Mesendoderm (in vitro differentiated cells): ENCODE measurements around the gene CALU.

Source experiments
- DNase-seq: peaks from one replicate; pipeline ENCODE4 v3.0.0; 2013
- H2AK5ac ChIP-seq: 2 replicates; pipeline ENCODE4 v1.6.1; 2013; ENCODE audit warnings: low read length, inconsistent platforms
- H2BK120ac ChIP-seq: 2 replicates; pipeline ENCODE4 v1.6.1; 2013; ENCODE audit warnings: low read depth, mild to moderate bottlenecking, low read length, moderate library complexity, mixed read lengths
- H2BK15ac ChIP-seq: replicated peaks from 2 replicates; pipeline ENCODE4 v1.6.1; 2013; ENCODE audit warnings: low read depth, mild to moderate bottlenecking, moderate library complexity
- H2BK5ac ChIP-seq: 2 replicates; pipeline ENCODE4 v1.6.1; 2013; ENCODE audit warnings: low read length, inconsistent platforms
- H3K18ac ChIP-seq: 2 replicates; pipeline ENCODE4 v1.6.1; 2013; ENCODE audit warnings: mild to moderate bottlenecking, low read length, mixed read lengths
- H3K23ac ChIP-seq: one replicate; pipeline ENCODE4 v1.6.1; 2013; ENCODE audit warnings: low read length
- H3K27ac ChIP-seq: 2 replicates; pipeline ENCODE4 v1.5.1; 2013; ENCODE audit warnings: low read depth, mild to moderate bottlenecking, inconsistent platforms, low read length, moderate library complexity
- H3K27me3 ChIP-seq: 2 replicates; pipeline ENCODE4 v1.6.1; 2013; ENCODE audit warnings: low read length, control low read depth, mild to moderate bottlenecking, inconsistent platforms; ENCODE audit not compliant: insufficient read depth, poor library complexity
- H3K36me3 ChIP-seq: 2 replicates; pipeline ENCODE4 v1.6.1; 2013; ENCODE audit warnings: low read length, inconsistent platforms; ENCODE audit not compliant: control insufficient read depth, insufficient read depth
- H3K4ac ChIP-seq: one replicate; pipeline ENCODE4 v1.6.1; 2013; ENCODE audit warnings: low read depth, mild to moderate bottlenecking, low read length, moderate library complexity
- H3K4me1 ChIP-seq: 2 replicates; pipeline ENCODE4 v1.6.1; 2013; ENCODE audit warnings: low read depth, low read length, inconsistent platforms; ENCODE audit not compliant: control insufficient read depth
- H3K4me2 ChIP-seq: 2 replicates; pipeline ENCODE4 v1.6.1; 2013; ENCODE audit warnings: low read length
- H3K4me3 ChIP-seq: 2 replicates; pipeline ENCODE4 v1.5.1; 2013; ENCODE audit warnings: mild to moderate bottlenecking, low read length
- H3K56ac ChIP-seq: one replicate; pipeline ENCODE4 v1.6.1; 2013; ENCODE audit warnings: low read length
- H3K79me1 ChIP-seq: 2 replicates; pipeline ENCODE4 v1.6.1; 2013; ENCODE audit warnings: low read length, inconsistent platforms
- H3K79me2 ChIP-seq: 2 replicates; pipeline ENCODE4 v1.6.1; 2013; ENCODE audit warnings: mild to moderate bottlenecking, low read length; ENCODE audit not compliant: control insufficient read depth, insufficient read depth
- H3K9ac ChIP-seq: 2 replicates; pipeline ENCODE4 v1.6.1; 2013; ENCODE audit warnings: low read length, inconsistent platforms
- H4K5ac ChIP-seq: one replicate; pipeline ENCODE4 v1.6.1; 2013; ENCODE audit warnings: low read length
- H4K8ac ChIP-seq: one replicate; pipeline ENCODE4 v1.6.1; 2013; ENCODE audit warnings: low read depth, mild to moderate bottlenecking, control low read depth, low read length, moderate library complexity
- WGBS: extraction: QIAGEN DNeasy Blood & Tissue Kit; methylation state at CpG from one replicate; pipeline ENCODE4 v1.1.7; 2013; ENCODE audit warnings: low lambda C conversion rate, missing lambda C conversion rate; ENCODE audit not compliant: insufficient coverage; ENCODE audit errors: extremely low coverage; 5-methylcytosine and 5-hydroxymethylcytosine counted together

Gene CALU

DNA sequence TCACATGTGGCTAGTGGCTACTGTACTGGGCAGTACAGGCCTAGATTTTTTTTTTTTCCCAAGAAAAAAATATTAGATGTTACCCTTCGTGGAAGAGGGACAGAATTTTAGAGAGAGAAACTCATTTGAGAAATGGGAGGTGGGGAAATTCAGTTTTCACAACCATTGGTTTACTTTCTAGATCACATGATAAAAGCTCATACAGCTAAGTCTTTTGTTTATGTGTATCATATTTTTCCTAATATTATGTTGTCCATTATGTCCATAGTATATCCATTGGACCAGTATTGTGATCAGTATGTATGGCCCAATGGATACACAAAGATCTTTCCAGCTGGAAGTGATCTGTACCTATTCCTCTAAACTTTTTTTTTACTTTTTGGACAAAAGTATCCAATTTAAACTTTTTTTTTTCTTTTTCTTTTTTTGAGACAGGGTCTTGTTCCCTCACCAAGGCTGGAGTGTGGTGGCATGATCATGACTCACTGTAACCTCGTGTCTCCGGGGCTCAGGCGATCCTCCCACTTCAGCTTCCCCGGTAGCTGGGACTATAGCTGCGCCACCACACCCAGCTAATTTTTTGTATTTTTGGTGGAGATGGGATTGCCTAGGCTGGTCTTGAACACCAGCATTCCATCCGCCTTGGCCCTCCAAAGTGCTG is 4.1 kb downstream of the CALU start:
- H3K18ac ChIP-seq = no peak overlapping the region
- no peak overlapping the region for H3K9ac ChIP-seq
- no peaks in the 10 kb centered on the region for H3K27me3 ChIP-seq
- no peak overlapping the region for H3K4ac ChIP-seq
- no peak overlapping the region for H3K4me2 ChIP-seq
- no peak overlapping the region for H4K8ac ChIP-seq
- H3K56ac ChIP-seq = no peak overlapping the region
- no peaks in the 10 kb centered on the region for H3K36me3 ChIP-seq
- no peak overlapping the region for H2BK5ac ChIP-seq
- WGBS = no CpG with 5 or more reads among the region's 7 CpGs
- H3K79me1 ChIP-seq = peaks cover 16% of the 10 kb centered on the region
- peaks cover 74% of the 10 kb centered on the region for H3K79me2 ChIP-seq
- no peak for DNase-seq
- no peak overlapping the region for H2BK15ac ChIP-seq
- H3K4me3 ChIP-seq = no peak overlapping the region
- H2BK120ac ChIP-seq = no peak overlapping the region
- H3K23ac ChIP-seq = no peak overlapping the region
- H3K27ac ChIP-seq = no peak overlapping the region
- no peak overlapping the region for H2AK5ac ChIP-seq
- peaks cover 2% of the 10 kb centered on the region for H3K4me1 ChIP-seq
- H4K5ac ChIP-seq = no peak overlapping the region

DNA sequence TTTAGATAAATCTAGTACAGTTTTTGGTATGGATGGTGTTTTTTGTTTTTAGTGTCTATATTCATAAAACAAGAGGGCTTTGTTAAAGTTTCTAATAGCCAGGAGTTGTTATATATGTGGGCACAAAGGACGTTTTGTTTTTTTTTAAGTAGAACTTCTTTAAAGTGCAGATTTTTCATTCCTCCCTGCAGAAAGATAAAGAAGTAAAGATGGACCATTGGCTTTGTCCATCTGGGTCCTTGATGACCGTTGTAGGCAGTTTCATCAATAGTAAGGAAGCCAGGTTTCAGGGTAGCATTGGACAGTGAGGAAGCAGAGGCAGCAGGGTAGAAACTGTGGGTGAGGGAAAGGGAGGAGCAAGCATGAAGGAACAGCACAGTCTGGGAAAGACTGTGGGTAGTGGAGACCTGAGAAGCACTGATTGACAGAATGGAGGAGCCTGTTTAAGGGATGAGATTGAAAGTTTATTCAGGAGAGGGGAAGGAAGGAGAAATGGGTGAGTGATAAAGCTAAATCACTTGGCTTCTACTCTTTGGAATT is 5.3 kb downstream of the CALU start:
- peaks cover 19% of the 10 kb centered on the region for H3K79me1 ChIP-seq
- no peak overlapping the region for H2AK5ac ChIP-seq
- no peak overlapping the region for H3K4ac ChIP-seq
- H2BK5ac ChIP-seq = no peak overlapping the region
- no peak overlapping the region for H3K4me3 ChIP-seq
- H3K36me3 ChIP-seq = peaks cover 6% of the 10 kb centered on the region
- H3K27ac ChIP-seq = no peak overlapping the region
- H2BK15ac ChIP-seq = no peak overlapping the region
- no peak overlapping the region for H3K56ac ChIP-seq
- H3K4me2 ChIP-seq = no peak overlapping the region
- no peak overlapping the region for H3K18ac ChIP-seq
- WGBS = no CpG with 5 or more reads among the region's 2 CpGs
- H4K8ac ChIP-seq = no peak overlapping the region
- peaks cover 2% of the 10 kb centered on the region for H3K4me1 ChIP-seq
- DNase-seq = no peak
- no peak overlapping the region for H3K23ac ChIP-seq
- peaks cover 75% of the 10 kb centered on the region for H3K79me2 ChIP-seq
- no peak overlapping the region for H3K9ac ChIP-seq
- no peak overlapping the region for H4K5ac ChIP-seq
- no peaks in the 10 kb centered on the region for H3K27me3 ChIP-seq
- no peak overlapping the region for H2BK120ac ChIP-seq

DNA sequence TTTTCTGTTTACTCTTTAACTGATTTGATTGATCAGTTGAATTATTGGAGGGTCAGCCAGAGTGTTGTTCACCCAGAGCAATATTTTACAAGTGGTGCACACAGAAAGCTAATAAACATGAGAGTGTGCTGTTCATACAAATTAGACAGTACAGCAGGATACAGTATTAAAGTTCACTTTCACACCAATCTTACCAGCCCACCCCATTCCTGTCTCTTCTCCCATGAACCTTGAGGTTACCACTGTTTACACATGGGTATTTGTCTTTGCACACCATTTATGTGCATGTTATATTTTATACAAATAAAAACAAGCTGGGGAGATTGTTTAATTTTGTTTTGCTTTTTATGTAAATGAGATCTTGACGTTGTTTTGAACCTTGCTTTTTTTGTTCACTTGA is 6.5 kb downstream of the CALU start:
- Histone ChIP-seq H3K36me3 (peaks cover 6% of the 10 kb centered on the region), H3K4me3 (no peak overlapping the region), H3K79me2 (peaks cover 63% of the 10 kb centered on the region), H2AK5ac (no peak overlapping the region), H4K5ac (no peak overlapping the region), H4K8ac (no peak overlapping the region), H3K4me1 (peaks cover 2% of the 10 kb centered on the region), H3K18ac (no peak overlapping the region), H2BK15ac (no peak overlapping the region), H3K56ac (no peak overlapping the region), H2BK5ac (no peak overlapping the region), H3K4me2 (no peak overlapping the region), H2BK120ac (no peak overlapping the region), H3K27me3 (no peaks in the 10 kb centered on the region), H3K79me1 (peaks cover 16% of the 10 kb centered on the region), H3K23ac (no peak overlapping the region), H3K4ac (no peak overlapping the region), H3K27ac (no peak overlapping the region), H3K9ac (no peak overlapping the region)
- WGBS = no CpG with 5 or more reads among the region's 1 CpG
- no peak for DNase-seq

DNA sequence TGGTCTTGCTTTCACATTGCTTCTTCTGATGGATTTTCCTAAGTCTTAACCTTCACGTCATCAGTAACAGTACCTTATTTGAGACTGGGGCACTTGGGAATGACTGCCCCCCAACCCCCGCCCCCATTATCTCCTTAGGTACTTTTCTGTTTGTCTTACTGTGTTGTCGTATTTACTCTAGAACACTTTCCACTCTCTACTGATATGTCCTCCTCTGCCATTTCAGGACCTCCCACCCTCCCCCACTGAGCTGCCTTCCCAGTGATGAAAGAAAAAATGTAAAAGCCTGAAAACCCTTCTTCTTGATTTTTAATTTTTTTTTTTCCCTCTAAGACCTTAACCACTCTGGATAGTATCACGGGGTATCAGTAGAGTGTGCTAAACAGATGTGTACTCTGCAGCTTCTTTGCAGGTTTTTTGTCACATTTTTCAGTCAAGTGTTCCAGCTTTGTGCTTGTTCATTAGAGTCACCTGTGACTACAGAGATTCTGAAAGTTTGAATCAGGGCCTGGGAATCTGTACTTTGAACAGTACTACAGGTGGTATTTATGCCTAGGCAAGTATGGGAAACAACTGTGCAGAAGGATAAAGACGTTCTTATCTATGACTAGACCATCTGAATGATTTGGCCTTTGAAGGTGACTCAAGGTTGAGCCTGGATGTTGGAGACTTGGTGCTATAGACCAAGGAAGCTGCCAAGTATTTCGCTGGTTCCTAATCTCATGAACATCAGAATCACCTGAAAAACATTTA is 8.3 kb downstream of the CALU start:
- Histone ChIP-seq H2AK5ac (no peak overlapping the region), H3K23ac (no peak overlapping the region), H3K4me1 (no peaks in the 10 kb centered on the region), H2BK120ac (no peak overlapping the region), H3K56ac (no peak overlapping the region), H3K79me2 (peaks cover 46% of the 10 kb centered on the region), H3K27me3 (no peaks in the 10 kb centered on the region), H3K4me2 (no peak overlapping the region), H3K27ac (no peak overlapping the region), H3K36me3 (peaks cover 6% of the 10 kb centered on the region), H3K79me1 (peaks cover 13% of the 10 kb centered on the region), H4K8ac (no peak overlapping the region), H3K18ac (no peak overlapping the region), H3K4ac (no peak overlapping the region), H4K5ac (no peak overlapping the region), H2BK15ac (no peak overlapping the region), H3K9ac (no peak overlapping the region), H2BK5ac (no peak overlapping the region), H3K4me3 (no peak overlapping the region)
- no CpG with 5 or more reads among the region's 6 CpGs for WGBS
- DNase-seq = no peak

DNA sequence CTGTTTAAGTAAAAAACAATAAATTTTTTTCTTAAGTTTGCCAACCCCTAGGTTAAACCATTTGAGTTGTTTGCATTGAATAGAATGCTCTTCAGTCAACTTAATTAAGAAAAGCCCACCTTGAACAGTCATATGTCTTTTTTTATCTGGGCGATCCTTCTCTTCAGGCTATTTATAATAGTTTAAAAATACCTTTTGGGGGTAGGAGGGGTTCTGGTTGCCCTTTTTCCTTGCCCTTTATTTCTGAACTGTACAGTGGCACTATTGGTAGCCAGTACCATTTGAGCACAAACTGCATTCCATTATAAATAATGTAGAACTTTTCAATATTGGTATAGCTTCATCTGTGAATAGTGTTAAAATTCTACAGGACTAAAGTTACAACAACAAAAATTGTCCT is 13.1 kb downstream of the CALU start:
- Histone ChIP-seq H3K9ac (no peak overlapping the region), H3K27me3 (no peaks in the 10 kb centered on the region), H2BK15ac (no peak overlapping the region), H2BK5ac (no peak overlapping the region), H3K79me1 (peaks cover 21% of the 10 kb centered on the region), H2AK5ac (no peak overlapping the region), H3K4me3 (no peak overlapping the region), H4K5ac (no peak overlapping the region), H3K4me2 (no peak overlapping the region), H3K79me2 (peaks cover 18% of the 10 kb centered on the region), H3K4ac (no peak overlapping the region), H3K56ac (no peak overlapping the region), H3K18ac (no peak overlapping the region), H3K23ac (no peak overlapping the region), H2BK120ac (no peak overlapping the region), H3K36me3 (peaks cover 16% of the 10 kb centered on the region), H3K27ac (no peak overlapping the region), H3K4me1 (no peaks in the 10 kb centered on the region), H4K8ac (no peak overlapping the region)
- WGBS = no CpG with 5 or more reads among the region's 1 CpG
- DNase-seq = no peak
